ENCODE measurements around the gene ZNF500. TPM values are rescaled to one million over a fixed set of nuclear protein-coding genes. Genes with fewer than 3 reads are reported as not detected.

The ZNF500 gene
- total RNA-seq, 1 donor from 2014 or later: 14.6 TPM

GRCh38 chr16:4701791-4702465, 65.0 kb downstream of the ZNF500 start:
- H3K9ac ChIP-seq (ENCODE audit: low read length): no peak overlapping the region
- H3K36me3 Mint-ChIP-seq (ENCODE audit: low read depth, unreplicated experiment): peaks cover 19% of the 10 kb centered on the region
- no peaks in the 10 kb centered on the region for H3K79me2 ChIP-seq (ENCODE audit: insufficient read depth, low read length)
- DNase-seq (ENCODE audit: low read depth) (no peak), FAIRE-seq (no peak)
- H3K4me3 Mint-ChIP-seq (ENCODE audit: unreplicated experiment): no peak overlapping the region
- no peak overlapping the region for H3K4me3 ChIP-seq (ENCODE audit: insufficient read depth, low read depth, low read length)
- no peaks in the 10 kb centered on the region for H3K4me1 ChIP-seq (ENCODE audit: insufficient read depth, low read length)
- H3K4me1 Mint-ChIP-seq (ENCODE audit: low read depth, unreplicated experiment): peaks cover 5% of the 10 kb centered on the region
- no peak overlapping the region for H3K27ac ChIP-seq (ENCODE audit: low read depth, low read length)
- H3K9me3 ChIP-seq (ENCODE audit: insufficient read depth, low read depth, low read length): no peaks in the 10 kb centered on the region
- TF ChIP-seq CTCF (IDR thresholded peaks at IDR 0.05; ENCODE audit: insufficient read depth, low read depth, low read length) (no peak), EZH2 (IDR thresholded peaks at IDR 0.05; ENCODE audit: insufficient read depth, low read length) (no peak)
- H3K4me2 ChIP-seq (ENCODE audit: low read length): no peak overlapping the region
- H3K27me3 ChIP-seq (ENCODE audit: insufficient read depth, low read length): no peaks in the 10 kb centered on the region
- H2AFZ ChIP-seq (ENCODE audit: low read depth, low read length): no peak overlapping the region
- no peaks in the 10 kb centered on the region for H3K9me3 Mint-ChIP-seq (ENCODE audit: unreplicated experiment)
- H4K20me1 ChIP-seq (ENCODE audit: insufficient read depth, low read length): peaks cover 15% of the 10 kb centered on the region
- peaks cover 13% of the 10 kb centered on the region for H3K36me3 ChIP-seq (ENCODE audit: insufficient read depth, low read length)
- H3K27me3 Mint-ChIP-seq (ENCODE audit: low read depth, unreplicated experiment): no peaks in the 10 kb centered on the region
- no peak overlapping the region for H3K27ac Mint-ChIP-seq (ENCODE audit: unreplicated experiment)

GRCh38 chr16:4700997-4701743, 65.8 kb downstream of the ZNF500 start:
- no peak for FAIRE-seq
- H3K9me3 Mint-ChIP-seq (ENCODE audit: unreplicated experiment): no peaks in the 10 kb centered on the region

More at GRCh38 chr16:4700997-4701743, 65.8 kb downstream of the ZNF500 start:
- DNase-seq (ENCODE audit: low read depth): no peak
- Histone ChIP-seq H3K79me2 (ENCODE audit: insufficient read depth, low read length) (no peaks in the 10 kb centered on the region), H4K20me1 (ENCODE audit: insufficient read depth, low read length) (peaks cover 18% of the 10 kb centered on the region), H3K36me3 (ENCODE audit: insufficient read depth, low read length) (peaks cover 16% of the 10 kb centered on the region), H3K4me3 (ENCODE audit: insufficient read depth, low read depth, low read length) (no peak overlapping the region), H3K27ac (ENCODE audit: low read depth, low read length) (no peak overlapping the region), H3K9ac (ENCODE audit: low read length) (no peak overlapping the region), H3K9me3 (ENCODE audit: insufficient read depth, low read depth, low read length) (no peaks in the 10 kb centered on the region), H3K4me2 (ENCODE audit: low read length) (no peak overlapping the region), H2AFZ (ENCODE audit: low read depth, low read length) (no peak overlapping the region), H3K4me1 (ENCODE audit: insufficient read depth, low read length) (no peaks in the 10 kb centered on the region), H3K27me3 (ENCODE audit: insufficient read depth, low read length) (no peaks in the 10 kb centered on the region)
- TF ChIP-seq CTCF (IDR thresholded peaks at IDR 0.05; ENCODE audit: insufficient read depth, low read depth, low read length) (no peak), EZH2 (IDR thresholded peaks at IDR 0.05; ENCODE audit: insufficient read depth, low read length) (no peak)
- H3K27ac Mint-ChIP-seq (ENCODE audit: unreplicated experiment): no peak overlapping the region
- peaks cover 3% of the 10 kb centered on the region for H3K4me1 Mint-ChIP-seq (ENCODE audit: low read depth, unreplicated experiment)
- no peaks in the 10 kb centered on the region for H3K27me3 Mint-ChIP-seq (ENCODE audit: low read depth, unreplicated experiment)
- peaks cover 14% of the 10 kb centered on the region for H3K36me3 Mint-ChIP-seq (ENCODE audit: low read depth, unreplicated experiment)
- H3K4me3 Mint-ChIP-seq (ENCODE audit: unreplicated experiment): no peak overlapping the region

All from astrocyte (in vitro differentiated cells and primary cell).